ENCODE measurements around the gene NELL1.

DNA sequence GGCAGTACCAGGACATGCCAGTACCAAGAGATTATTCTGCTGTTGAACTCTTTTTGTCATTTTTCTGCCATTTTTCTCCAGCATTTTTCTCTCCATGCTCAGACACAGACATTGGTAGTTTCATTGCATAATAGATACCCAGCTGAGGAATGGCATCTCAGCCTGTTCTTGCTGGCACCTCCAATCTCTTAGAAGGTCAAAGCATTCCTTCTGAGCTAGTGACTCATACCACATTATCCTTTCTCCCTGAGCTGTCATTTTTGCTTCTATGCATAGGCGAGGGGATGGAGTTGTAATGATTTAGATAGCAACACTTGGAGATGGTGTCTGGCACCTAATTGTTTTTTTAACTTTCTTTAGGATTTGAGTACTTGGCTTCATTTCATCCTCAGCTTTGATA, 321.1 kb downstream of the NELL1 start:
- TF ChIP-seq CTCF (IDR thresholded peaks at IDR 0.05 in 4 of 5, conservative IDR thresholded peaks at IDR 0.05 in 1 of 5): no peak
- no peak for TF ChIP-seq POLR2A (IDR thresholded peaks at IDR 0.05)
